HG02884 (cell line): ENCODE data around the gene CCR6.

Experiments
- ATAC-seq: cut with Tn5 transposase; IDR thresholded peaks from one replicate; pipeline ENCODE4 v1.9.1; 2021; ENCODE audit warnings: mild to moderate bottlenecking, moderate library complexity; ENCODE audit not compliant: unreplicated experiment

The CCR6 gene

GRCh38 chr6:167140589-167141474 is 17.9 kb downstream of the CCR6 start:
- no peak for ATAC-seq

DNA sequence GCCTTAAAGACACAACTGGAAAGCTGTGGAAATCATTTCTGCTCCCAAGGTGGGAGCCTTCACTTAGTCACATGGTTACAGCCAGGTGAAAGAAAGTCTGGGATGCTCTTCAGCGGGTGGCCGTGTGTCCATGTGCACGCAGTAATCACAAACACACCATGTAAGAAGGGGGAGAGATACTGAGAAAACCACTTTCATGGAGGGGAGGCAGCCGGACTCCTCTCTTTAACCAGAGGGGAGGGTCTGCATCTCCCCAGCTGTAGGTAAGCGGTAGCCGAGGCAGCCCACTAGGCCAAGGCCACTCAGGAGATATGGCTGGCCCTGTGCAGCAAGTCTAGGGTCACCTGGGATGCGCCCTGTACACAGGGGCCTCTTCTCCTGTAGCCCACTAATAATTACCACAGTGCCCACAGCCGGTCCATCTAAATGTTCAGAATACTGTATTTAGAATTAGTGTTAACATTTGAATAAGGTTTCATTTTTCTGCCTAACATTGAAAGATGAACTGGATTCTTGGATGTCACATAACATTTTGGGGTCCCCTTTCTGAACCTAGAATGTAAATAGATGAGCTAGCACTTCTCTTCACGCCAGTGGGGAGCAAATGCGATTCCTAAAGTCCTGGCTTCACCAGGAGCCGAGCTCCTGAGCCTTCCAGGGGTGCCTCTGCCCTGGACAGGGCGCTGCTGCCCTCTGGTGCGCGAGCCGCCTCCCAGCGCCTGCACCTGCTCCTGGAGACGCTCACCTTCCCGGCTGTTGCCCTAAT is 19.0 kb downstream of the CCR6 start:
- ATAC-seq: peak; percentile 73

DNA sequence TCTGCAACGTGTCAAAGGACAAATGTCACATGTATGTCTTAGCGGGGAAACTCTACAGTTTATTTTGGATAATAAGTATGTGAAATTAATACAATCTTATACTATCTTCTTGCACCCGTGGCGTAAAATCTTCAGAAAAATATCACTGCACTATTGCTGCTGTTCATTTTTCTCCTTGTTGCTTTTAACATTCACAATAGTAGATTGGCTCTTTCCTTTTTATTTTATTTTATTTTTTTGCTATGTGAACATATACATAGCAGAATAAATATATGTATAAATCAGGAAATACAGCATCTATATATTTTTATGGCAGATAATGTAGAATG is 19.5 kb downstream of the CCR6 start:
- ATAC-seq: no peak

GRCh38 chr6:167143041-167143440 is 20.1 kb downstream of the CCR6 start:
- no peak for ATAC-seq

- no peak for ATAC-seq
These were observed 22.6 kb downstream of the CCR6 start for GRCh38 chr6:167145461-167145860.

DNA sequence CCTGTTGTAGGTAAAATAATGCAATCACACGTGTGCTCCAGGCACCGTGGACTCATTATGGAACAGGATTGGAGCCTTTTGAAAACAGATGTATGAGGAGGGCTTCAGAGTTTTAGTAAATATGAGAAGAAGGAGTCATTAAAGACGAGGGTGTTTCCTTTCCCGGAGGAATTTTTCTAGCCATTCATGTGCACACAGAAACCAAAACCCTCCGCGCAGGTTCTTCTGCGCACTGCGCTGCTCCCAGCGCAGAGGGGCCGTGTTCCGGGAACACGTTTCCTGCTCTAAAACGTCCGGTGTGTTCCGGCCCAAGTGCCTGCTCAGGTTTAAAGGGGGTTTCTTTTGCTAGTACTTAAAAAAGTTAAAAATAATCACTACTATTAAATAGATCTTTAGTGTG is 23.2 kb downstream of the CCR6 start:
- no peak for ATAC-seq

DNA sequence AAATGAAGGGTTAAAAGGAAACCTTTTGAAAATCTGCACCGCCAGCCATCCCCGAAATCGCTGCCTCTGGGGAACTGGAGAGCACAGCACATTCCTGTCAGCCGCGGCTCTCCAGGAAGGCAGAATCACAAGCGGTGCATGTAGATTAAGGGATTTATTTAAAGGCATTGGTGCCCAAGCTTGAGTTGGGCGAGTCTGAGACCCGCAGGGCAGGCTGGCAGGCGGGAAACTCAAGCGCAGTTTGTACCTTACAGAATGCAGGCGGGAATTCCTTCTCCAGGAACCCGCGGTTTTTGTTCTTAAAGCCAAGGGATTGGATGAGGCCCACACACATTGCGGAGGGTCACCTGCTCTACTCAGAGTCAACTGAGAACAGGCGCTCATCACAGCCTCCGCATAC is 24.1 kb downstream of the CCR6 start:
- ATAC-seq: no peak

GRCh38 chr6:167148021-167148420 is 25.1 kb downstream of the CCR6 start:
- ATAC-seq: no peak

- no peak for ATAC-seq
These were observed 26.1 kb downstream of the CCR6 start for GRCh38 chr6:167148997-167149396.

GRCh38 chr6:167150941-167151549 is 28.1 kb downstream of the CCR6 start:
- peak; percentile 69 for ATAC-seq

GRCh38 chr6:167151648-167152047 is 28.8 kb downstream of the CCR6 start:
- no peak for ATAC-seq

- no peak for ATAC-seq
These were observed 30.0 kb downstream of the CCR6 start for GRCh38 chr6:167152862-167153261.

GRCh38 chr6:167153521-167153959 is 30.6 kb downstream of the CCR6 start:
- no peak for ATAC-seq

- ATAC-seq: no peak
These were observed 31.4 kb downstream of the CCR6 start for GRCh38 chr6:167154291-167154690.

GRCh38 chr6:167154895-167155294 is 32.0 kb downstream of the CCR6 start:
- ATAC-seq: no peak

DNA sequence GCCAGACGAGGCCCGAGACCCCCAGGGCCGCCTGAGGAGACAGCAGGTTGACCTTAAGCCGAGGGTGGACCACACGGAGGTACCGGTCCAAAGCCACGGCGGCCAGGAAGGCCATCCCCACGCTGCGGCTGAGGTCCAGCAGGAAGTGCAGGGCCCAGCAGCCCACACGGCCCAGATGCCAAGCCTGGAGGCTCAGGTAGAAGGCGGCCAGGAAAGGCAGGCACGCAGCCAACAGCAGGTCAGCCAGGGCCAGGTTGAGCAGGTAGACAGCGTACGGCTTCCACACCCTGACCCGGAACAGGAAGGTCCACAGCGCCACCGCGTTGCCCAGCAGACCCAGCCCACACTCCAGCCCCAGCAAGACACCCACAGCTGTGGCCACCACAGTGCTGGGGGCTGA is 34.5 kb downstream of the CCR6 start:
- no peak for ATAC-seq

DNA sequence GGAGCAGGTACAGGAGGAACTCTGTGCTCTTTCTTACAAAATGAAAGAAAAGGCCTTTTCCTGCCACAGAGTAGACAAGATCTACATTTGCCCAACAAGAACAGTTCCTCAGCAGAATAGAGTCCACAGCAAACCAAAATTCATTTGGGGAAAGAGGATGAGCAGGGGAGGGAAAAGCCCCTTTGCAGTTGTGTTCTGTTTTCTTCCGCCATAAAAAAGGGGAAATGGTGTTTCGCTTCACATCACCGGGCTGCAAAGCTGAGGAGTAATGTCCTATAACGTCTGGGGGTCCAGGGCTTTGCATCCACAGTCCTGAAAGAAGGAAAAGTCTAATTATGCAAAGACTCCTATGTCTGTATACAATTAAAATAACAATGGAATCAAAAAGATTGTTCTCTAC is 35.0 kb downstream of the CCR6 start, which contains the start of gene GPR31:
Gene GPR31 (minus strand): TSS at position 118 of the 400 bp plus-strand sequence. CDS start 149 bp downstream, outside the sequence.
- no peak for ATAC-seq

- ATAC-seq: no peak
These were observed 39.1 kb downstream of the CCR6 start for GRCh38 chr6:167161851-167162467.

DNA sequence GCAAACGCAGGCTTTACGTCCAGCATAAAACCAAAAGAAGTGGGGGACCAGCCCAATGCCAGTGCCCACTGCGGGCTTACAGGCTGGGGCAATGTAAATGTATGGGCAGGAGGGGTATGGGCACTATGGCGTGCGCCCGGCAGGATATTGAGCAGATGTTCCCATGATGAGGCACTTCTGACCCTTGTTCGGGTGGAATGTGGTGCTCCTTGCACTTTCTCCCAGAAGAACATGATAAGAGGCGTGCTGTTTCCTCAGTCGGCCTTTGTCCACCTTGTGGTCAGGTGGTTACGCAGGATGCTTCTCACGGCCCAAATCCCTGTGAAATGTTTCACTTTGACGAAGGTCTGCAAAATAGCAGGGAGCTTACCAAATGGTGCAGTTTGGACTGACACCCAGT is 39.7 kb downstream of the CCR6 start:
- no peak for ATAC-seq

DNA sequence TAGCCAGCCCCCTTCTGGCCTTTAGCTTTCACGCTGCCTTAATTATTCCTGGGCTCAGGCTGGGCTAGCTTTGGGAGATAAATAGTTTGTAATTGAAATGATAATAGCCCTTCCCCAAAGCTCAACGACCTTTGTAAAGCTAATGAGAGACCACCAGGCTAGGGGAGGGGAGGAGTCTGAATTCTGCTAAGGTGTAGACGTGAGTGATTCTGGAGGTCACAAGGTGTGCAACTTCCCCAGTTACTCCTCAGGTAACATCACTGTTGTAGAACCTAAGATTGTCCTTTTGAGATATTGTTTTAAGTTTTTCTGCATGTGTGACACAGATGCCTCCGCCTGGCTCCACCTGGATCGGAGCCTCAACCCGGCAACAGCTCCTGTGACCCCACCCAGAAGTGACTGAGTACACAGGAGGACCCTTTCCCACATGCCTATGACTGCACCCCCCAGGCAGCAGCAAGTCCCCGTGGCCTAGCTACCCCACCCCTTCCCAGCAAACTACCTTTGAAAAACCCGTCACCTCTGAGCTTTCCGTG is 40.6 kb downstream of the CCR6 start:
- ATAC-seq: no peak

DNA sequence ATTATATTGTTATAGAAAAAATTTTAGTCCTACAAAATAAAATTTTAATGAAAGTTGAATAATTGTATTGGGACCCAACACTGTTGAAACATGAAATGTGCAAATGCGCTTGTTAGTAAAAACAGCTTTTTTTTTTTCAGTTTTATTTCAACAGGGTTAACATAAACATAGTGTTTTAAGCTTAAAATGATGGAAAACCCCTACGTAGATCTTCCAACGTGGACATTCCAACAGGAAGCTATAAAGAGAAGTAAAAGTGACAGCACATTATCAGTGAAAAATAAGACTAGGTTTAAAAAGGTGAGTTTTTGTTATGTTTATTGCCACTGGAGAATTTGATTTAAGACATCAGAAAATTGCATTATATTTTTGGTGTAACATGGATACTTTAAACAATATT is 41.4 kb downstream of the CCR6 start:
- no peak for ATAC-seq
